H1 (cell line): ENCODE measurements around the gene HS3ST6. TPM values are rescaled to one million over a fixed set of nuclear protein-coding genes. Genes with fewer than 3 reads are reported as not detected.
"Not testable (repeated sequence)": the region's sequence is repeated elsewhere in the genome, so short reads cannot be mapped to it uniquely, and the experiment has no call there.

Source experiments
- CTCF ChIA-PET: fragments of 300-600 bp; sonication (Branson Sonifier 250); formaldehyde crosslinking; loops from one replicate; lab custom pipeline; 2021; ENCODE audit not compliant: partially characterized antibody; lab: Charles Lee
- POLR2A ChIA-PET: fragments of 300-600 bp; sonication (Branson Sonifier 250); formaldehyde crosslinking; loops from one replicate; lab custom pipeline; 2021; ENCODE audit warnings: inconsistent platforms; ENCODE audit not compliant: partially characterized antibody; lab: Charles Lee
- DNase-seq, 2 experiments: peaks; one replicate each; pipeline versions ENCODE4 v3.0.0 to v3.0.0-alpha.2; 2010 to 2022; ENCODE audit warnings: low spot score in 2 of 2, low read depth in 1 of 2, mixed read lengths in 1 of 2
- FAIRE-seq: peaks from 2 replicates; lab custom pipeline; 2011; peaks lifted over from hg19 to GRCh38; lab: Jason Lieb, UNC
- H2AFZ ChIP-seq: 2 replicates; pipeline ENCODE4 v1.8.1; 2012; ENCODE audit warnings: low read length, inconsistent platforms
- H2AK5ac ChIP-seq: 2 replicates; pipeline ENCODE4 v1.6.1; 2013; ENCODE audit warnings: low read depth, low read length
- H2BK120ac ChIP-seq: replicated peaks from 2 replicates; pipeline ENCODE3; 2013; ENCODE audit warnings: low read depth, low read length, inconsistent platforms
- H2BK12ac ChIP-seq: 2 replicates; pipeline ENCODE4 v1.6.1; 2013; ENCODE audit warnings: low read depth, low read length
- H2BK15ac ChIP-seq: 2 replicates; pipeline ENCODE4 v1.6.1; 2013; ENCODE audit warnings: low read length
- H2BK20ac ChIP-seq: 2 replicates; pipeline ENCODE4 v1.6.1; 2013; ENCODE audit warnings: low read length
- H2BK5ac ChIP-seq: 2 replicates; pipeline ENCODE4 v1.6.1; 2013; ENCODE audit warnings: low read depth, low read length
- H3K14ac ChIP-seq: 2 replicates; pipeline ENCODE4 v1.6.1; 2013; ENCODE audit warnings: inconsistent platforms; ENCODE audit not compliant: insufficient read length
- H3K18ac ChIP-seq: 2 replicates; pipeline ENCODE4 v1.6.1; 2013; ENCODE audit warnings: low read length; ENCODE audit errors: extremely low read depth
- H3K23ac ChIP-seq: 2 replicates; pipeline ENCODE4 v1.6.1; 2013; ENCODE audit warnings: inconsistent platforms; ENCODE audit not compliant: insufficient read length
- H3K23me2 ChIP-seq: 2 replicates; pipeline ENCODE4 v1.6.1; 2013; ENCODE audit warnings: low read depth, low read length
- H3K27ac ChIP-seq: 2 replicates; pipeline ENCODE4 v1.6.1; 2011; ENCODE audit warnings: low read depth, low read length, inconsistent platforms
- H3K27me3 ChIP-seq, 4 experiments: replicated peaks in 1 of 4; 1 replicate in 1 of 4; 2 replicates in 3 of 4; pipeline versions ENCODE4 v1.6.1 to v1.8.1; 2011 to 2013; ENCODE audit warnings: low read length in 3 of 4, mild to moderate bottlenecking in 3 of 4, inconsistent platforms in 2 of 4, mixed read lengths in 2 of 4, moderate library complexity in 1 of 4; ENCODE audit not compliant: control insufficient read depth in 3 of 4, insufficient read depth in 3 of 4; ENCODE audit errors: extremely low read depth in 1 of 4
- H3K36me3 ChIP-seq, 4 experiments: 2 replicates each; pipeline versions ENCODE4 v1.6.1 to v1.8.1; 2011 to 2013; ENCODE audit warnings: mild to moderate bottlenecking in 4 of 4, low read length in 3 of 4, moderate library complexity in 2 of 4, control low read depth in 1 of 4, inconsistent platforms in 1 of 4; ENCODE audit not compliant: insufficient read depth in 4 of 4, control insufficient read depth in 2 of 4
- H3K4ac ChIP-seq: replicated peaks from 2 replicates; pipeline ENCODE3; 2013; ENCODE audit warnings: low read length, low read depth, mixed read lengths, inconsistent platforms; ENCODE audit not compliant: insufficient read length
- H3K4me1 ChIP-seq, 4 experiments: replicated peaks in 1 of 4; 1 replicate in 1 of 4; 2 replicates in 3 of 4; pipeline versions ENCODE4 v1.6.1 to v1.8.1; 2011 to 2013; ENCODE audit warnings: low read length in 3 of 4, inconsistent platforms in 2 of 4, mixed read lengths in 1 of 4; ENCODE audit not compliant: insufficient read depth in 4 of 4, control insufficient read depth in 3 of 4
- H3K4me2 ChIP-seq, 2 experiments: 2 replicates each; pipeline versions ENCODE4 v1.6.1 to v1.8.1; 2011 to 2013; ENCODE audit warnings: low read depth in 2 of 2, low read length in 2 of 2, control low read depth in 1 of 2, inconsistent platforms in 1 of 2, mild to moderate bottlenecking in 1 of 2; ENCODE audit not compliant: insufficient read depth in 1 of 2
- H3K4me3 ChIP-seq, 4 experiments: fragments of 200-600, 300-600 bp in 1 of 4; sonication (generic), shearing (Covaris generic), sonication (Bioruptor Twin) in 1 of 4; 2 replicates each; pipeline versions ENCODE4 v1.5.1 to v1.8.1; 2011 to 2016; ENCODE audit warnings: low read length in 4 of 4, low read depth in 3 of 4, control low read depth in 2 of 4, inconsistent platforms in 2 of 4, mild to moderate bottlenecking in 2 of 4, mixed read lengths in 1 of 4, moderate library complexity in 1 of 4; ENCODE audit not compliant: insufficient read depth in 2 of 4; ENCODE audit errors: extremely low read depth in 1 of 4
- H3K56ac ChIP-seq: replicated peaks from 2 replicates; pipeline ENCODE3; 2013; ENCODE audit warnings: low read depth, mild to moderate bottlenecking, mixed read lengths, low read length, inconsistent platforms; ENCODE audit not compliant: insufficient read length
- H3K79me1 ChIP-seq: 2 replicates; pipeline ENCODE4 v1.6.1; 2013; ENCODE audit warnings: low read depth, low read length, control low read depth
- H3K79me2 ChIP-seq, 2 experiments: 2 replicates each; pipeline versions ENCODE4 v1.6.1 to v1.8.1; 2012 to 2013; ENCODE audit warnings: low read length in 2 of 2, mild to moderate bottlenecking in 2 of 2, inconsistent platforms in 1 of 2; ENCODE audit not compliant: insufficient read depth in 2 of 2, control insufficient read depth in 1 of 2
- H3K9ac ChIP-seq, 4 experiments: replicated peaks in 1 of 4; 1 replicate in 1 of 4; 2 replicates in 3 of 4; pipeline versions ENCODE4 v1.6.1 to v1.8.1; 2011 to 2013; ENCODE audit warnings: low read depth in 3 of 4, low read length in 3 of 4, control low read depth in 2 of 4, mild to moderate bottlenecking in 2 of 4, moderate library complexity in 2 of 4, inconsistent platforms in 1 of 4; ENCODE audit errors: extremely low read depth in 1 of 4
- H3K9me3 ChIP-seq, 2 experiments: 2 replicates each; pipeline versions ENCODE4 v1.6.1 to v1.8.1; 2012 to 2013; ENCODE audit warnings: mild to moderate bottlenecking in 2 of 2, moderate library complexity in 2 of 2, control low read depth in 1 of 2, inconsistent platforms in 1 of 2, low read depth in 1 of 2, low read length in 1 of 2, mixed read lengths in 1 of 2; ENCODE audit not compliant: insufficient read depth in 2 of 2
- H4K20me1 ChIP-seq, 2 experiments: replicated peaks in 1 of 2; 2 replicates each; pipeline versions ENCODE3 to v1.8.1; 2011 to 2013; ENCODE audit warnings: inconsistent platforms in 2 of 2, low read length in 2 of 2, mild to moderate bottlenecking in 1 of 2; ENCODE audit not compliant: insufficient read depth in 2 of 2, control insufficient read depth in 1 of 2
- H4K5ac ChIP-seq: 2 replicates; pipeline ENCODE4 v1.6.1; 2013; ENCODE audit warnings: low read length, low read depth, mixed read lengths, inconsistent platforms; ENCODE audit not compliant: insufficient read length
- H4K8ac ChIP-seq: 2 replicates; pipeline ENCODE4 v1.8.0; 2013; ENCODE audit warnings: mild to moderate bottlenecking, moderate library complexity, low read length, inconsistent platforms; ENCODE audit not compliant: insufficient read depth; ENCODE audit errors: extremely low read depth
- H4K91ac ChIP-seq: replicated peaks from 2 replicates; pipeline ENCODE3; 2013; ENCODE audit warnings: low read length, mixed read lengths, inconsistent platforms; ENCODE audit not compliant: insufficient read length
- POLR2A ChIP-seq, 2 experiments: IDR thresholded peaks; 1 replicate in 1 of 2; 2 replicates in 1 of 2; pipeline ENCODE4 v1.6.1; 2011; ENCODE audit warnings: low read depth in 2 of 2, low read length in 2 of 2, mild to moderate bottlenecking in 2 of 2; ENCODE audit errors: control extremely low read depth in 1 of 2
- POLR2AphosphoS5 ChIP-seq: IDR thresholded peaks from 2 replicates; pipeline ENCODE4 v1.6.1; 2011; ENCODE audit warnings: low read depth, low read length
- WGBS, 2 experiments: shearing (Covaris generic) in 1 of 2; methylation state at CpG; one replicate each; pipeline versions ENCODE4 v1.1.6 to v1.1.7; 2013 to 2015; ENCODE audit warnings: low lambda C conversion rate in 2 of 2, mixed read lengths in 2 of 2, inconsistent platforms in 1 of 2, low coverage in 1 of 2, missing lambda C conversion rate in 1 of 2; ENCODE audit not compliant: insufficient replicate concordance in 2 of 2, insufficient coverage in 1 of 2, insufficient read length in 1 of 2; ENCODE audit errors: extremely low coverage in 1 of 2, missing lambda C conversion rate in 1 of 2; 5-methylcytosine and 5-hydroxymethylcytosine counted together
- polyA plus RNA-seq, 7 experiments: library from polyadenylated mRNA; depleted of rRNA in 3 of 7; stranded (reverse) in 5 of 7; unstranded in 2 of 7; fragments of >200 nt in 5 of 7; fragments of 200-250 nt in 2 of 7; gene quantifications; 1 replicate in 5 of 7; 2 replicates in 1 of 7; 4 replicates in 1 of 7; pipeline versions ENCODE4 v1.2.1 to v1.2.3, GENCODE V29; 2011 to 2013; ENCODE audit warnings: missing spikeins in 2 of 7, mixed read lengths in 2 of 7
- total RNA-seq: library from RNA; stranded (reverse); fragmentation: NEBNext Ultra II Directional; extraction: Animal tissue kit (Norgen Biotek cat#: 25700); gene quantifications from 2 replicates; pipeline ENCODE4 v1.2.1, GENCODE V29; 2021

Gene HS3ST6
- total and polyA plus RNA-seq, 2 of the 8 experiments (the other 6 are each of a cell fraction or from before 2014, with no cell fraction given), result 0.36 to 0.39 TPM

- H2BK20ac ChIP-seq, H3K18ac ChIP-seq, H3K4ac ChIP-seq, H3K56ac ChIP-seq, H2BK120ac ChIP-seq, H2BK15ac ChIP-seq, H3K27ac ChIP-seq, H3K23ac ChIP-seq, H3K14ac ChIP-seq, H2BK12ac ChIP-seq, H4K91ac ChIP-seq, H2AFZ ChIP-seq, CTCF ChIA-PET, FAIRE-seq, DNase-seq, H4K8ac ChIP-seq, H3K9me3 ChIP-seq, H2AK5ac ChIP-seq, H3K27me3 ChIP-seq, H4K5ac ChIP-seq: not testable (repeated sequence)
- Histone ChIP-seq H3K4me3 (peak overlapping the region; percentile 98 to 99 (median 98); a peak in 5 of 8 replicates), H3K9ac (peak overlapping the region in 2 of 4 experiments; percentile 16 to 94; a peak in 2 of 7 replicates), H3K4me2 (peak overlapping the region; percentile 99 to 100; a peak in 3 of 4 replicates), H3K79me2 (peaks cover 10 to 38% of the 10 kb centered on the region in 2 experiments), H3K23me2 (peaks cover 19% of the 10 kb centered on the region), H2BK5ac (peak overlapping the region; percentile 71; the same call in 1 of the 2 replicates), H3K36me3 (peaks cover 17 to 34% (median 28%) of the 10 kb centered on the region in 4 experiments), H3K79me1 (peaks cover 11% of the 10 kb centered on the region), H3K4me1 (peaks cover 0 to 22% (median 5%) of the 10 kb centered on the region in 4 experiments; a peak in 5 of 7 replicates), H4K20me1 (peaks cover 12 to 17% of the 10 kb centered on the region in 2 experiments)
- 87% methylated on average over 35 of the region's 37 CpGs; no CpG with 5 or more reads in 1 of the 2 experiments for WGBS, 2 experiments
- POLR2A ChIA-PET, result interaction anchor here (0.6 to 19.8 kb wide), 25 partner anchors 8 to 193 kb away, joined by 3 to 736 read pairs (median 5); partner anchors contain the start of genes EME2, GFER, HAGH and MRPS34
- TF ChIP-seq POLR2A (IDR thresholded peaks at IDR 0.05; ENCODE audit: control extremely low read depth in 1 of 2, low read depth in 2 of 2, low read length in 2 of 2) (peak in 1 of 2 experiments; percentile 49; a peak in 1 of 3 replicates), POLR2AphosphoS5 (peak; percentile 83)
- TF ChIP-seq, all 59 proteins: peak for 2; not testable (repeated sequence) for 57
Measured at GRCh38 chr16:1962161-1963153, 44.2 kb upstream of the HS3ST6 start.
